ENCODE data around the gene PIK3R4. TPM values are rescaled to one million over a fixed set of nuclear protein-coding genes. Genes with fewer than 3 reads are reported as not detected.

PIK3R4 gene
- total RNA-seq, 4 donors from 2014 or later = 33.9 to 38.4 (median 37.6) TPM

DNA sequence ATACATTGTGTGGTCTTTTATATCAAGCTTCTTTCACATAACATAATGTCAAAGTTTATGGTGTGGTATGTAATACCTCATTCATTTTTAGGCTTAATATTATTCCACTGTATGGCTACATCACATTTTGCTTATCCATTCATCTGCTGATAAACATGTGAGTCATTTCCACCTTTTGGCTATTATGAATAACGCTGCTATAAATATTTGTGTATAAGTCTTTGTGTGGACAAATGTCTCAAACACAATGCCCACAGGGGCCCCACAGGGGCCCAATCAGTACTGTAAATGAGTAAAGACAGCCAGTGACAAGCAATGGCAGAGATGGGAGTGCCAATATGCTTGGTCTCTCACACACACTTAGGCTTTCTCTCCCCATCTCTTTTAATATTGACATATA, 54.2 kb downstream of the PIK3R4 start:
- WGBS, 2 donors = 47 to 62% methylated on average over 1 of the region's 1 CpG
- no peak for DNase-seq (ENCODE audit: low spot score in 2 of 2)
- no peak for TF ChIP-seq CTCF (IDR thresholded peaks at IDR 0.05)
- TF ChIP-seq POLR2A (IDR thresholded peaks at IDR 0.05) = no peak
- H3K4me3 ChIP-seq (ENCODE audit: low read depth, poor library complexity, severe bottlenecking) = no peak overlapping the region
- intact Hi-C loops (cut with DNase I; ENCODE audit: low total_unique reads) = no loop called here

- intact Hi-C loops (cut with DNase I; ENCODE audit: low total_unique reads) = no loop called here
- WGBS, 2 donors = 58 to 62% methylated on average over 3 of the region's 3 CpGs
- no peak for TF ChIP-seq CTCF (IDR thresholded peaks at IDR 0.05)
- TF ChIP-seq POLR2A (IDR thresholded peaks at IDR 0.05) = no peak
- no peak overlapping the region for H3K4me3 ChIP-seq (ENCODE audit: low read depth, poor library complexity, severe bottlenecking)
- no peak for DNase-seq (ENCODE audit: low spot score in 2 of 2)
These were observed 57.7 kb downstream of the PIK3R4 start for GRCh38 chr3:130688697-130689470.

- intact Hi-C loops (cut with DNase I; ENCODE audit: low total_unique reads) = no loop called here
- H3K4me3 ChIP-seq (ENCODE audit: low read depth, poor library complexity, severe bottlenecking) = no peak overlapping the region
- TF ChIP-seq CTCF (IDR thresholded peaks at IDR 0.05) = no peak
- no peak for TF ChIP-seq POLR2A (IDR thresholded peaks at IDR 0.05)
- no peak for DNase-seq (ENCODE audit: low spot score in 2 of 2)
- 86 to 87% methylated on average over 4 of the region's 4 CpGs for WGBS, 2 donors
These were observed 58.5 kb downstream of the PIK3R4 start for GRCh38 chr3:130688015-130688688.

GRCh38 chr3:130687327-130687726, 59.3 kb downstream of the PIK3R4 start:
- no peak for DNase-seq (ENCODE audit: low spot score in 2 of 2)
- intact Hi-C loops (cut with DNase I; ENCODE audit: low total_unique reads) = no loop called here
- no peak for TF ChIP-seq POLR2A (IDR thresholded peaks at IDR 0.05)
- no peak for TF ChIP-seq CTCF (IDR thresholded peaks at IDR 0.05)
- no peak overlapping the region for H3K4me3 ChIP-seq (ENCODE audit: low read depth, poor library complexity, severe bottlenecking)

DNA sequence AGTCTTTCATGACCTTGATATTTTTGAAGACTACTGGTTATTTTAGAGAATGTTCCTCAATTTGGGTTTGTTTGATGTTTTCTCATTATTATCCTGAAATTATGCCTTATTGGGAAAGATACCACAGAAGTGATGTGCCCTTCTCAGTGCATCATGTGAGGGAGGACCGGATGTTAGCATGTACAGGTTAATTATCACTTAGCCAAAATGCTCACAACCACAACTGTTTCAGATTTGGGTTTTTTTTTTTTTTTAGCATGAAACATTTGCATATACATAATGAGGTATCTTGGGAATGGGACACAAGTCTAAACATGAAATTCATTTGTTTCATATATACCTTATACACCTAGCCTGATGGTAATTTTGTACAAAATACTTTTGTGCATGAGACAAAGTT, 59.8 kb downstream of the PIK3R4 start:
- H3K4me3 ChIP-seq (ENCODE audit: low read depth, poor library complexity, severe bottlenecking) = no peak overlapping the region
- intact Hi-C loops (cut with DNase I; ENCODE audit: low total_unique reads) = no loop called here
- 72 to 83% methylated on average over 1 of the region's 1 CpG for WGBS, 2 donors
- no peak for DNase-seq (ENCODE audit: low spot score in 2 of 2)
- TF ChIP-seq POLR2A (IDR thresholded peaks at IDR 0.05) = no peak
- TF ChIP-seq CTCF (IDR thresholded peaks at IDR 0.05) = no peak

Measured in lower leg skin (tissue), 4 donors.